Mesothelial cell of epicardium (in vitro differentiated cells): ENCODE results near the gene KCNH1. TPM values are rescaled to one million over a fixed set of nuclear protein-coding genes. Genes with fewer than 3 reads are reported as not detected.

ENCODE experiments used
- DNase-seq, 2 experiments: peaks; one replicate each; pipeline ENCODE4 v3.0.0; 2021; ENCODE audit warnings: low spot score in 2 of 2; ENCODE audit not compliant: unreplicated experiment in 2 of 2
- H3K27ac Mint-ChIP-seq: 2 replicates; pipeline ENCODE4 v1.8.0; 2021; ENCODE audit warnings: mixed read lengths
- H3K27me3 Mint-ChIP-seq: 2 replicates; pipeline ENCODE4 v1.8.0; 2021; ENCODE audit warnings: low read depth, mixed read lengths
- H3K36me3 Mint-ChIP-seq: 2 replicates; pipeline ENCODE4 v1.8.0; 2021; ENCODE audit warnings: mixed read lengths
- H3K4me1 Mint-ChIP-seq: 2 replicates; pipeline ENCODE4 v1.8.0; 2021; ENCODE audit warnings: mixed read lengths
- H3K4me3 Mint-ChIP-seq: 2 replicates; pipeline ENCODE4 v1.8.0; 2021; ENCODE audit warnings: mild to moderate bottlenecking, moderate library complexity, mixed read lengths
- H3K9me3 Mint-ChIP-seq: 2 replicates; pipeline ENCODE4 v1.8.0; 2021; ENCODE audit warnings: mixed read lengths
- total RNA-seq: library from RNA; stranded (reverse); gene quantifications from 3 replicates; pipeline ENCODE4 v1.2.1, GENCODE V29; 2021
- TF ChIP-seq, protein P1 (sequence below): fragments of 200-600 bp; sonication (generic); IDR thresholded peaks from one replicate; pipeline ENCODE4 v1.5.0; 2021; ENCODE audit warnings: antibody characterized with exemption; ENCODE audit not compliant: unreplicated experiment

KCNH1 gene
- total RNA-seq, 1 donor from 2014 or later: 0.34 TPM

DNA sequence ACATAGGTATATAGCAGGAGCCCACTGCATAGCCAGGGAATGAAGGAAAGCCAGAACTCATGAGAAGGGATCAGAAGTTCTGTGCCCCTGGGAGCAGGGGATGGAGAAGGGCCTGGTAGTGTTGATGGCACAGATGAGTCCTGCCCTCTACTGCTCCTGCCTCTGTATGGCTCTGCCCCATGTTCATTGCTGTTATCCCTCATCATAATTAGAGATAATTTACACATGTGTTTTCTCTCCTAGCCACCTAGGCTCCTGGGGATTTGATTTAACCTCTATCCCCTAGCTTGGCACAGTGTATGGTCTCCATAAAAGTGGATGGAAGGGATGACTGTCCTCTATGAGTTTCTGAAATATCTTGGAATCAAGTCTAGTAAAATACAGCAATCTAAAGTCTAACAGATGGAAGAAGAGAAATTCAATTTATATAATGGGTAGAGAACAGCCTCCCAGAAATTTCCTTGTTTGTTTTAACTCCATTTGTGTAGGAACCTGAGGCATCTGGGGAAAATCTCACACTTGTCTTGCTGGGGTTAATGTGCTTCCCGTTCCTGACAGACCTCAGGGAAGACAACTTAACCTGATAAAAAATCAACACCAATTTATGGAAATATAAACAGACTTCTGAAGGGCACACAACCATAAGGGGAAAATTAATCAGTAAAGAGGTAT lies 411.4 kb downstream of the KCNH1 start:
- Mint-ChIP-seq H3K27ac (no peak overlapping the region), H3K9me3 (no peaks in the 10 kb centered on the region), H3K36me3 (no peaks in the 10 kb centered on the region), H3K27me3 (peaks cover 17% of the 10 kb centered on the region), H3K4me3 (no peak overlapping the region), H3K4me1 (no peaks in the 10 kb centered on the region)
- no peak for DNase-seq
- TF ChIP-seq, protein P1, sequence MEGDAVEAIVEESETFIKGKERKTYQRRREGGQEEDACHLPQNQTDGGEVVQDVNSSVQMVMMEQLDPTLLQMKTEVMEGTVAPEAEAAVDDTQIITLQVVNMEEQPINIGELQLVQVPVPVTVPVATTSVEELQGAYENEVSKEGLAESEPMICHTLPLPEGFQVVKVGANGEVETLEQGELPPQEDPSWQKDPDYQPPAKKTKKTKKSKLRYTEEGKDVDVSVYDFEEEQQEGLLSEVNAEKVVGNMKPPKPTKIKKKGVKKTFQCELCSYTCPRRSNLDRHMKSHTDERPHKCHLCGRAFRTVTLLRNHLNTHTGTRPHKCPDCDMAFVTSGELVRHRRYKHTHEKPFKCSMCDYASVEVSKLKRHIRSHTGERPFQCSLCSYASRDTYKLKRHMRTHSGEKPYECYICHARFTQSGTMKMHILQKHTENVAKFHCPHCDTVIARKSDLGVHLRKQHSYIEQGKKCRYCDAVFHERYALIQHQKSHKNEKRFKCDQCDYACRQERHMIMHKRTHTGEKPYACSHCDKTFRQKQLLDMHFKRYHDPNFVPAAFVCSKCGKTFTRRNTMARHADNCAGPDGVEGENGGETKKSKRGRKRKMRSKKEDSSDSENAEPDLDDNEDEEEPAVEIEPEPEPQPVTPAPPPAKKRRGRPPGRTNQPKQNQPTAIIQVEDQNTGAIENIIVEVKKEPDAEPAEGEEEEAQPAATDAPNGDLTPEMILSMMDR: no peak

GRCh38 chr1:210715072-210715471 lies 418.9 kb downstream of the KCNH1 start:
- no peak for DNase-seq
- Mint-ChIP-seq H3K4me3 (no peak overlapping the region), H3K36me3 (no peaks in the 10 kb centered on the region), H3K4me1 (no peaks in the 10 kb centered on the region), H3K27ac (no peak overlapping the region), H3K27me3 (peaks cover 2% of the 10 kb centered on the region), H3K9me3 (no peaks in the 10 kb centered on the region)
- TF ChIP-seq, protein P1: no peak

- Mint-ChIP-seq H3K27me3 (no peaks in the 10 kb centered on the region), H3K27ac (no peak overlapping the region), H3K9me3 (no peaks in the 10 kb centered on the region), H3K4me3 (no peak overlapping the region), H3K4me1 (no peaks in the 10 kb centered on the region), H3K36me3 (no peaks in the 10 kb centered on the region)
- no peak for DNase-seq
- TF ChIP-seq, protein P1: no peak
These were observed 421.9 kb downstream of the KCNH1 start for GRCh38 chr1:210711825-210712612.

- Mint-ChIP-seq H3K36me3 (no peaks in the 10 kb centered on the region), H3K9me3 (no peaks in the 10 kb centered on the region), H3K4me3 (no peak overlapping the region), H3K4me1 (no peaks in the 10 kb centered on the region), H3K27me3 (no peaks in the 10 kb centered on the region), H3K27ac (no peak overlapping the region)
- DNase-seq: no peak
- TF ChIP-seq, protein P1: no peak
These were observed 424.2 kb downstream of the KCNH1 start for GRCh38 chr1:210709701-210710100.

DNA sequence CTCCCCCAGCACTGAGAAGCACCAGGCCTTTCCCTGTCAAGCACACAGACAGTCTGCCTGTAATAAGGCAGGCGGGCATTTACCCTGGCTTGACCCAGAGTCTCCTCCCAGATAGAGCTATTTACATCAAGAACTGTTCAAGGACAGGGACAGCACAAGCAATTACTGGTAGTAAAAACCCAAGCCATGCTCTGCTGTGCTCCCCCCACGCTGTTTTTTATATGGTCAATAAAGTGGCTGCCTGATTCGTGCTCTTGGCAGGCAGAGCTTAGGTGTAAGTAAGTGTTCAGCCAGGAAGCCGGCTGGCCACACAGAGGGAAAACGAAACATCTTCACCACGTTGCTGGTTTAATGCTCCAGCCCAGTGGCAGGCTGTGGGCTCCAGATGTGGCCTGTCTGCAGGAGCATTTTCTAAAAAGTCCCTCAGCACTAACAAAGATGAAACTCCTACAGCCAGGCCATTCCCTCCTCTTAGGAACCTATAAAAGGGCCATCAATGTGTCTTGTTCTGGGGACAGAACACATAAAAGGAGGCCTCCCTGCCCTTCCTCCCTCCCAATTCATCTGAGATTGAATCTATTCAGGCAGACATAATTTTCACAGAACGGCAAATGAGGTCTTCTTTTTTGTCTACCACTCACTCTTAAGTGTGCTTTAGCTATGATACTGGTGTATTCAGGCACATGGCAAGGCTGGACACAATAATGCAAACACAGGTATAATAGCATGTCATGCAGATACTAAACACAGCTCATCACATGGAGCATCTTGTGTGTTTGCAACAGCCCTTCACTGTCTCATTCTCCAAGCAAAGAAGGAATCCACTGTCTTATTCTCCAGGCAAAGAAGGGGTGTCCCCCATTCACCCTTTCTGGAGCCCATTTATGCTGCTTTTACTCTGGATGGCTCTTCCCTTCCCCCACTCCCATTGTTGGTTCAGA lies 426.4 kb downstream of the KCNH1 start:
- Mint-ChIP-seq H3K4me1 (no peaks in the 10 kb centered on the region), H3K27me3 (no peaks in the 10 kb centered on the region), H3K4me3 (no peak overlapping the region), H3K27ac (no peak overlapping the region), H3K36me3 (no peaks in the 10 kb centered on the region), H3K9me3 (peaks cover under 1% of the 10 kb centered on the region)
- TF ChIP-seq, protein P1: no peak
- no peak for DNase-seq
